ENCODE results near the gene BCAM. TPM values are rescaled to one million over a fixed set of nuclear protein-coding genes. Genes with fewer than 3 reads are reported as not detected.
A peak's percentile ranks its signal among the peaks of the same experiment; 100 is the strongest.
"Not testable (repeated sequence)": the region's sequence is repeated elsewhere in the genome, so short reads cannot be mapped to it uniquely, and the experiment has no call there.

The BCAM gene
- polyA plus RNA-seq, 1 donor from 2014 or later = not detected

DNA sequence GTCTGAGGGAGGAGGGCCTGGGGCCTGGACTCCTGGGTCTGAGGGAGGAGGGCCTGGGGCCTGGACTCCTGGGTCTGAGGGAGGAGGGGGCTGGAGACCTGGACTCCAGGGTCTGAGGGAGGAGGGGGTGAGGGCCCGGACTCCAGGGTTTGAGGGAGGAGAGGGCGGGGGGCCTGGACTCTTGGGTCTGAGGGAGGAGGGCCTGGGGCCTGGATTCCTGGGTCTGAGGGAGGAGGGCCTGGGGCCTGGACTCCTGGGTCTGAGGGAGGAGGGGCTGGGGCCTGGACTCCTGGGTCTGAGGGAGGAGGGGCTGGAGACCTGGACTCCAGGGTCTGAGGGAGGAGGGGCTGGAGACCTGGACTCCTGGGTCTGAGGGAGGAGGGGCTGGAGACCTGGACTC, 27.2 kb upstream of the BCAM start:
- not testable (repeated sequence) for H3K4me1 Mint-ChIP-seq, H3K9me3 Mint-ChIP-seq, H3K36me3 Mint-ChIP-seq, H3K4me3 Mint-ChIP-seq, H3K27ac Mint-ChIP-seq
- H3K27me3 Mint-ChIP-seq = peaks cover 11% of the 10 kb centered on the region

DNA sequence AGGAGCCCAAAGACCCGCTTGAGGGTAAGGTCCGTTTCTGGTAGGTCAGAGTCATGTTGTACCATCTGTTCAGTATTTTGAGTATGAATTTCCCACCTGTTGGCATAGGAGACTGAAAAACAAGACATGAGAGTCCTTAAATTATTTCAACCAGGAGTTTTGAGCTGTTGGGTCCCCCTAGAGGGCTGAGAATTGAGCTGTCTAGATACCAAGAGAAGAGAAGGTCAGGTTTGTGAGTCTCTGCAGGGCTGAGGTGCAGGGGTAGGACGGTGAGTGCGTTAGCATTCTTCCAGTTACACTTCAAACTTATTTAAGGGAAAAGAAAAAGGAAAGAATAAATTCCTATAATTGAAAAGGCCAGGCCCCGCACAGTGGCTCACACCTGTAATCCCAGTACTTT, 26.2 kb upstream of the BCAM start:
- Mint-ChIP-seq H3K36me3 (no peaks in the 10 kb centered on the region), H3K9me3 (no peaks in the 10 kb centered on the region), H3K27me3 (peaks cover 11% of the 10 kb centered on the region), H3K4me3 (no peak overlapping the region), H3K27ac (no peak overlapping the region), H3K4me1 (peaks cover 0 to 8% (median 4%) of the 10 kb centered on the region in 3 donors)

GRCh38 chr19:44783545-44783944, 25.4 kb upstream of the BCAM start:
- peaks cover 0 to 8% (median 4%) of the 10 kb centered on the region in 3 donors for H3K4me1 Mint-ChIP-seq
- peaks cover 11% of the 10 kb centered on the region for H3K27me3 Mint-ChIP-seq

DNA sequence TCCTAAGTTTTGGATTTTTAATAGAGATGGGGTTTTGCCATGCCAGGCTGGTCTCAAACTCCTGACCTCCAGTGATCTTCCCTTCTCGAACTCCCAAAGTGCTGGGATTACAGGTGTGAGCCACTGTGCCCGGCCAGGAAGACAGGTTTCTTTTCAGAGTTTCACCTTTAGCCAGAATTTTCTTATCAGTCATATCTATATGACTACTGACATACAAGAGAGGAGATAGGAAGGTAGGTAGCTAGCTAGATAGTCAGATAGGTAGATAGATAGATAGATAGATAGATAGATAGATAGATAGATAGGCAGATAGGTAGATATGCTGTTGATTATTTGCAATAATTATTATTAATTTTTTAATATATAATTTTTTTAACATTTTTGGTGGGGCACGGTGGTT, 23.6 kb upstream of the BCAM start:
- no peaks in the 10 kb centered on the region for H3K9me3 Mint-ChIP-seq
- peaks cover 0 to 8% (median 4%) of the 10 kb centered on the region in 3 donors for H3K4me1 Mint-ChIP-seq
- no peak overlapping the region for H3K4me3 Mint-ChIP-seq
- no peaks in the 10 kb centered on the region for H3K36me3 Mint-ChIP-seq
- H3K27me3 Mint-ChIP-seq = peaks cover 7% of the 10 kb centered on the region
- H3K27ac Mint-ChIP-seq = no peak overlapping the region

More at GRCh38 chr19:44783545-44783944, 25.4 kb upstream of the BCAM start:
- H3K4me3 Mint-ChIP-seq = no peak overlapping the region
- H3K36me3 Mint-ChIP-seq = no peaks in the 10 kb centered on the region
- H3K9me3 Mint-ChIP-seq = no peaks in the 10 kb centered on the region
- no peak overlapping the region for H3K27ac Mint-ChIP-seq

- Mint-ChIP-seq H3K36me3 (no peaks in the 10 kb centered on the region), H3K4me1 (peaks cover 0 to 8% (median 4%) of the 10 kb centered on the region in 3 donors), H3K9me3 (no peaks in the 10 kb centered on the region), H3K27ac (no peak overlapping the region), H3K4me3 (no peak overlapping the region), H3K27me3 (peaks cover 7% of the 10 kb centered on the region)
These were observed 22.9 kb upstream of the BCAM start for GRCh38 chr19:44785993-44786392.

DNA sequence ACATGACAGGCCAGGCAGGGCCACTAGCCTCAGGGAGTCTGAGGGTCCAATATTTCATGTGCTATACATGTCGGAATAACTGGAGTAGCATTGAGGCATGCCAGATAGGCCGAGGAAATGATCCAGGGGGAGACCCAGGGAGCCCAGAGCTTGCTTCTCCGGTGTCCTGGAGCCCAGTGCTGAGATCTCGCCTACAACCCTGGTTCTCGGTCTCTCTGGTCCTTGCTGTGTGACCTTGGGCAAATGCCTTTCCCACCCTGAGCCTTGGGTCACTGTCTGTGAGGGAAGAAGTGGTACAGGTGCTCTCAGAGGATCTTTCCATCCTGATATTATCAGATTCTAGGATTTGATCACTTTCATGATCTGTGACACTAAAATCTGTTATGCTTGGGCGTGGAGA, 19.9 kb upstream of the BCAM start:
- peaks cover 0 to 8% (median 6%) of the 10 kb centered on the region in 3 donors for H3K4me1 Mint-ChIP-seq
- peaks cover 0 to 2% (median 0%) of the 10 kb centered on the region in 3 donors for H3K9me3 Mint-ChIP-seq
- H3K27ac Mint-ChIP-seq = no peak overlapping the region
- H3K36me3 Mint-ChIP-seq = no peaks in the 10 kb centered on the region
- H3K4me3 Mint-ChIP-seq = no peak overlapping the region
- H3K27me3 Mint-ChIP-seq = peaks cover 12% of the 10 kb centered on the region

DNA sequence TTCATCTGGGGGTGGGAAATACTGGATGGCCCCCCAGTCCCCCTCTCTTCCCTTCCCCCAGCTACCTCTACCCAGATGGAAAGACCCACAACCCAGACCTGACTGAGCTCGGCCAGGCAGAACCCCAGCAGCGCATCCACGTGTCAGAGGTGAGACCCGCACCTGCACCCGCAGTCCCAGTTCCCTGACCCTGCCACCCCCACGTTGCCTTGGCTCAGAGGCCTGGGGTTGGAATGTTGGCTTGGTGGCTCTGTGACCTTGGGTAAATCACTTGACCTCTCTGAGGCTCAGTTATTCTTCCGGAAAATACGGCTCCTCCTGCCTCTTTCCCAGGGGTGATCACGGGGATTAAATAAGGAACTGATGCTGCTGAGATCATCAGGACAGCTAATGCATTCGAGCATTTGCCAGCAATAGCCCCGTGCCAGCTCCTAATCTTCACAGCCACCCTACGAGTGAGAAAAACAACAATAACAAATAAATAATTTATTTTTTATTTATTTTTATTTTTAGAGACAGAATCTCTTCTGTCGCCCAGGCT, 18.9 kb upstream of the BCAM start:
- no peak overlapping the region for H3K4me3 Mint-ChIP-seq
- H3K9me3 Mint-ChIP-seq = peaks cover 0 to 2% (median 0%) of the 10 kb centered on the region in 3 donors
- H3K36me3 Mint-ChIP-seq = no peaks in the 10 kb centered on the region
- no peak overlapping the region for H3K27ac Mint-ChIP-seq
- H3K27me3 Mint-ChIP-seq = peaks cover 11% of the 10 kb centered on the region
- peaks cover 0 to 2% (median 2%) of the 10 kb centered on the region in 3 donors for H3K4me1 Mint-ChIP-seq

GRCh38 chr19:44792281-44792680, 16.6 kb upstream of the BCAM start:
- Mint-ChIP-seq H3K36me3 (no peaks in the 10 kb centered on the region), H3K27ac (no peak overlapping the region), H3K4me1 (peaks cover 0 to 6% (median 6%) of the 10 kb centered on the region in 3 donors), H3K27me3 (peaks cover 14% of the 10 kb centered on the region), H3K9me3 (peaks cover 0 to 2% (median 0%) of the 10 kb centered on the region in 3 donors), H3K4me3 (no peak overlapping the region)

DNA sequence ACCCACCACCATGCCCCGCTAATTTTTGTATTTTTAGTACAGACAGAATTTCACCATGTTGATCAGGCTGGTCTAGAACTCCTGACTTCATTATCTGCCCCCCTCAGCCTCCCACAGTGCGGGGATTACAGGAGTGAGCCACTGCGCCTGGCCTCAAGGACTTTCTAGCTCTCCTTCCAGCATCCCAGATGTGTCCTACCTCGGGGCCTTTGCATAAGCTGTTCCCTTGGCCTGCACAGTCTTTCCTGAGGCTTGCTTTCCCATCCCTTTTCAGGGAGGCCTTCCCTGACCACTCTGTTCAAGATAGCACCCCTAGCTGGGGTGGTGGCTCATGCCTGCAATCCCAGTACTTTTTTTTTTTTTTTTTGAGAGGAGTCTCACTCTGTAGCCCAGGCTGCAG, 14.3 kb upstream of the BCAM start:
- Mint-ChIP-seq H3K27ac (no peak overlapping the region), H3K4me1 (peaks cover 0 to 6% (median 6%) of the 10 kb centered on the region in 3 donors), H3K9me3 (peaks cover 0 to 2% (median 0%) of the 10 kb centered on the region in 3 donors), H3K36me3 (no peaks in the 10 kb centered on the region), H3K27me3 (peaks cover 19% of the 10 kb centered on the region), H3K4me3 (no peak overlapping the region)

DNA sequence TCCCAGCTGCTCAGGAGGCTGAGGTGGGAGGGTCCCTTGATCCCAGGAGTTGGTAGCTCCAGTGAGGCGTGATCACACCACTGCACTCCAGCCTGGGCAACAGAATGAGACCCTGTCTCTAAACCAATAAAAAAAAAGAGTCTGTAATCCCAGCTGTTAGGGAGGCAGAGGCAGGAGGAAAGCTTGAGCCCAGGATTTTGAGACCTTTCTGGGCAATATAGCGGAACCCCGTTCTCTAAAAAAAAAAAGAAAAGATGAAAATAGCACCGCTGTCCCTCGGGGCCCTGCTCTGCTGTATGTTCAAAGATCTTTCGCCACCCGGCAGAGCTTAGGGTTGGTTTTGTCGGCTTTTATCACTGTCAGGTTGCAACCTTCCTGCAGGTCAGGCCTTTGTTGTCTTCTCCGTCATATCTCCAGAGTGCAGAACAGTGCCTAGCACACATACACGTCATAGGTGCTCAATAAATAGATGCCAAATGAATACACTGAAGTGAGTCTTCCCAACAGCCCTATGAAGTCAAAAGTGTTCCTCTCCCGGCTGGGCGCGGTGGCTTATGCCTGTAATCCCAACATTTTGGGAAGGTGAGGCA, 13.4 kb upstream of the BCAM start:
- H3K27me3 Mint-ChIP-seq = peaks cover 19% of the 10 kb centered on the region
- no peaks in the 10 kb centered on the region for H3K36me3 Mint-ChIP-seq
- no peak overlapping the region for H3K27ac Mint-ChIP-seq
- H3K4me3 Mint-ChIP-seq = no peak overlapping the region
- peaks cover 0 to 6% (median 6%) of the 10 kb centered on the region in 3 donors for H3K4me1 Mint-ChIP-seq
- H3K9me3 Mint-ChIP-seq = peaks cover 0 to 2% (median 0%) of the 10 kb centered on the region in 3 donors

DNA sequence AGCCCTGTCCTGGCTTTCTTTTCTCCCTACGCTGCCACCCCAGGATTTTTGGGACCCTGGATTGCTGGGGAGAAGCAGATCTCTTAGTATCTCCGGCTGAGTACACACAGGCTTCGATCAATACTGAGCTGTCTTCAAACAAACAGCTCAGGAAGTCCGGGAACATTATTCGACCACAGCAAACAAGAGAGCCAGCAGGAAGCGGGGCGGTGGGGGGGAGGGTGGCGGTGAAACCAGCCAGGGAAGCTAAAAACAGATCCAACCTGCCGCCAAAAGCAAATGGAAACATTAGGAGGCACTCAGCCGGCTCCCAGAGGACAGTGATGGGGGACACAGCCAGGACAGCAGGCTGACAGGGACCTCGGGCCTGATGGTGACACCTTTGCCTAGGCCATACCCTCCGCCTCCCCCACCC, 12.2 kb upstream of the BCAM start:
- peaks cover 0 to 2% (median 0%) of the 10 kb centered on the region in 3 donors for H3K9me3 Mint-ChIP-seq
- H3K4me3 Mint-ChIP-seq = no peak overlapping the region
- peaks cover 0 to 6% (median 6%) of the 10 kb centered on the region in 3 donors for H3K4me1 Mint-ChIP-seq
- no peaks in the 10 kb centered on the region for H3K36me3 Mint-ChIP-seq
- H3K27ac Mint-ChIP-seq = no peak overlapping the region
- H3K27me3 Mint-ChIP-seq = peaks cover 19% of the 10 kb centered on the region

DNA sequence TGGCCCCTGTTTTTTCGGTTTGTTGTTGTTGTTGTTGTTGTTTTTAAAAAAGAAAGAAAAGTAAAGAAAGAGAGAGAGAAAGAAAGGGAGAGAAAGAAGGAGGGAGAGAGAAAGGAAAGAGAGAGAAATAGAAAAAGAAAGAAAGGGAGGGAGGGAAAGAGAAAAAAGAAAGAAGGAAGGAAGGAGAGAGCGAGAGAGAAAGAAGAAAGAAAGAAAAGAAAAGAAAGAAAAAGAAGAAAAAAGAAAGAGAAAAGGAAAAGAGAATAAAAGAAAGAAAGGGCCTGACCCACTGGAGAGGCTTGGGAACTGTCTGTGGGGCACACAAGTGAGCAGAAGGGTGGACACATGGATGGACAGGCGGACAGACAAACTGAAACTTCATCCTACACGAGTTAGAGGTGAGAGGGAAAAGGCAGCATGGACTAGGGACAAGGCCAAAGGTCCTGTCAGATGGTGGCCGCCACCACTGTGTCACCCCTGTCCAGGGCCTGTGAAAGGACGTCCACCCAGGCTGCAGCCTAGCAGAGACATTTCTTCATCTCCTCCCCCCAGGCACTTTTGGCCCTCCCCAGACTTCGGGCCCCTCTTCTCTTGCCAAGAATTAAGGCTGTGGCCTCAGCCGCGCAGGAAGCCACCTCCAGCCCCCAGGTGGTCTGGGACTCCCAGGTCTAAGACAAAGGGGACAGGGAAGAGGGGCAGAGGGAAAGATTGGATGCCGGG, 9.1 kb upstream of the BCAM start:
- peaks cover 0 to 9% (median 4%) of the 10 kb centered on the region in 3 donors for H3K4me1 Mint-ChIP-seq
- peaks cover 14% of the 10 kb centered on the region for H3K27me3 Mint-ChIP-seq
- no peaks in the 10 kb centered on the region for H3K36me3 Mint-ChIP-seq
- peaks cover 0 to under 1% (median 0%) of the 10 kb centered on the region in 3 donors for H3K9me3 Mint-ChIP-seq
- peak overlapping the region in 1 of 3 donors; percentile 74 for H3K27ac Mint-ChIP-seq
- H3K4me3 Mint-ChIP-seq = no peak overlapping the region

DNA sequence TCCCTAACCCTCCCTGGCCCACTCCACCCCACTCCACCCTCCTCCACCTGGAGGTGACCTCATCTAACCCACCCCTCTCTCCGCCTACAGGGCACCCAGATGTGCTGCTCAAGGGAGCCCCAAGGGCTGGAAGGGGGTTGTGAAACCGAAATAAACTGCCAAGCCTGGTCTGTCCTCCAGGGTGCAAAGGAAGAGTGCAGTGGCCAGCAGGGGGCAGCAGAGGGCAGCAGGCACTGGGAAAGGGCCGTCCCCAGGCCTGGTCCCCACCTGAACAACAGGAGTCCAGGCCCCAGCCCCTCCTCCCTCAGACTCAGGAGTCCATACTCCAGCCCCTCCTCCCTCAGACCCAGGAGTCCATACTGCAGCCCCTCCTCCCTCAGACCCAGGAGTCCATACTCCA, 8.4 kb upstream of the BCAM start:
- H3K4me1 Mint-ChIP-seq = peaks cover 0 to 8% (median 4%) of the 10 kb centered on the region in 3 donors
- H3K4me3 Mint-ChIP-seq = no peak overlapping the region
- peaks cover 12% of the 10 kb centered on the region for H3K27me3 Mint-ChIP-seq
- H3K36me3 Mint-ChIP-seq = peaks cover 4% of the 10 kb centered on the region
- H3K27ac Mint-ChIP-seq = no peak overlapping the region
- H3K9me3 Mint-ChIP-seq = peaks cover 0 to 5% (median 0%) of the 10 kb centered on the region in 3 donors

DNA sequence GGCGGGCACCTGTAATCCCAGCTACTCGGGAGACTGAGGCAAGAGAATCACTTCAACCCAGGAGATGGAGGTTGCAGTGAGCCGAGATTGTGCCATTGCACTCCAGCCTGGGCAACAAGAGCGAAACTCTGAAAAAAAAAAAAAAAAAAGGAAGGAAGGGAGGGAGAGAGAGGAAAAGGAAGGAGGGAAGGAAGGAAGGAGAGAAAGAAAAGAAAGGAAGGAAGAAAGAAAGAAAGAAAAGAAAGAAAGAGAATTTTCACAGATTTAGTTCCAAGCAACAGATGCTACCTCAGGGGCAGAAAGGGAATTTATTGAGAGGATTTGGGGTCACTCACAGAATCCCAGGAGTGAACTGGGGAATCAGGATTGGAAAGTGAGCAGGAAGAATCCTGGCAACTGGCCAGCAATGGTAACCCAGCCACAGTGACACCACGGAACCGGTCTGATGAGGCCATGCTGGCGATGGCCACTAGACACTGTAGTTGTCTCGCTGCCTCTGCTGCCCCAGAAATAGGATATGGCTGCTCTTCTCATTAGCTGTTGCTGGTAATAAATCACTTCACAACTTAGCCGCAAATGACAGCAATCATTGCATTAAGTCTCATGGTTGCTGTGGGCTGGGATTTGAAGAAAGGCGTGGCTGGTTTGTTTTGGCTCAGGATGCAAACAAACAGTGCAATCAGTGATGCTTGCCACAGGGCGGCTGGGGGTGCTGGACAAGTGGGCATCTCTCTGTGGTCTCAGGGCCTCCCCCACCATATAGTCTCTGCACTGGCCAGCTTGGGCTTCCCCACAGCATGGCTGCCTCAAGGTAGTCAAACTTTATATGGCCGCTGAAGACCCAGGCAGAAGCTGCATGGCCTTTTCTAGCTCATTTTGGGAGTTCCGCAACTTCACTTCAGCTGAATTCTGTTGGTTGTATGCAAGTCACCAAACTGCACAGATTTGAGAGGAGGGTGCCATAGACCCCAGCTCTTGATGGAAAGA, 5.2 kb upstream of the BCAM start:
- H3K4me3 Mint-ChIP-seq = peak overlapping the region in 1 of 4 donors; percentile 22
- H3K9me3 Mint-ChIP-seq = peaks cover 0 to 5% (median 0%) of the 10 kb centered on the region in 3 donors
- H3K4me1 Mint-ChIP-seq = peaks cover 0 to 3% (median 0%) of the 10 kb centered on the region in 3 donors
- peaks cover 4% of the 10 kb centered on the region for H3K36me3 Mint-ChIP-seq
- no peak overlapping the region for H3K27ac Mint-ChIP-seq
- H3K27me3 Mint-ChIP-seq = peaks cover 10% of the 10 kb centered on the region

All from IgD-negative memory B cell (primary cell).